Coronary artery (tissue), 2 donors: ENCODE results near the gene CERS4.
A peak's percentile ranks its signal among the peaks of the same experiment; 100 is the strongest.
"Not testable (repeated sequence)": the region's sequence is repeated elsewhere in the genome, so short reads cannot be mapped to it uniquely, and the experiment has no call there.

Experiments
- DNase-seq: peaks from one replicate; pipeline ENCODE4 v3.0.0-alpha.2; 2017; ENCODE audit warnings: low spot score
- H3K27ac ChIP-seq, 2 donors: fragments of 200-600 bp; sonication (generic); one replicate each; pipeline ENCODE4 v1.5.1; 2016 to 2019
- H3K4me3 ChIP-seq: fragments of 200-600 bp; sonication (generic); 2 replicates; pipeline ENCODE4 v1.5.1; 2016; ENCODE audit warnings: mild to moderate bottlenecking, moderate library complexity
- CTCF ChIP-seq: fragments of 200-600 bp; sonication (generic); IDR thresholded peaks from one replicate; pipeline ENCODE4 v1.5.1; 2019; ENCODE audit warnings: antibody characterized with exemption

The CERS4 gene

GRCh38 chr19:8204961-8205360 lies 4.2 kb upstream of the CERS4 start:
- TF ChIP-seq CTCF, result no peak
- DNase-seq, result no peak
- H3K27ac ChIP-seq, result no peak overlapping the region

GRCh38 chr19:8206147-8207087 lies 2.8 kb upstream of the CERS4 start:
- no peak for DNase-seq

More at GRCh38 chr19:8204961-8205360, 4.2 kb upstream of the CERS4 start:
- H3K4me3 ChIP-seq, result no peak overlapping the region

GRCh38 chr19:8207326-8207725 lies 1.8 kb upstream of the CERS4 start:
- H3K27ac ChIP-seq, result not testable (repeated sequence)

More at GRCh38 chr19:8206147-8207087, 2.8 kb upstream of the CERS4 start:
- Histone ChIP-seq H3K4me3 (no peak overlapping the region), H3K27ac (no peak overlapping the region)
- no peak for TF ChIP-seq CTCF

GRCh38 chr19:8208119-8208921 lies 850 bp upstream of the CERS4 start:
- no peak for TF ChIP-seq CTCF
- no peak for DNase-seq
- peak overlapping the region in 1 of 2 donors; percentile 76 for H3K27ac ChIP-seq
- peak overlapping the region; percentile 79 for H3K4me3 ChIP-seq

More at GRCh38 chr19:8207326-8207725, 1.8 kb upstream of the CERS4 start:
- DNase-seq, H3K4me3 ChIP-seq: not testable (repeated sequence)

GRCh38 chr19:8209462-8210378 lies 550 bp downstream of the CERS4 start:
- H3K4me3 ChIP-seq, result peak overlapping the region; percentile 79
- no peak for TF ChIP-seq CTCF
- H3K27ac ChIP-seq, result peak overlapping the region; percentile 57 to 76
- no peak for DNase-seq

- no peak for TF ChIP-seq CTCF
These were observed 1.4 kb downstream of the CERS4 start for GRCh38 chr19:8210421-8211101.

More at GRCh38 chr19:8210421-8211101, 1.4 kb downstream of the CERS4 start:
- Histone ChIP-seq H3K4me3 (peak overlapping the region; percentile 79), H3K27ac (no peak overlapping the region)
- DNase-seq, result no peak
